Epithelial cell of esophagus (primary cell): Measurements from ENCODE around the gene JAM3.

Source experiments
- DNase-seq: peaks from one replicate; pipeline ENCODE4 v3.0.0; 2010; ENCODE audit warnings: low read depth
- H3K4me3 ChIP-seq: 2 replicates; pipeline ENCODE4 v1.5.1; 2011; ENCODE audit warnings: mild to moderate bottlenecking, low read length, control low read depth
- TF ChIP-seq, protein P1 (sequence below): IDR thresholded peaks from 2 replicates; pipeline ENCODE4 v1.5.1; 2011; ENCODE audit warnings: low read depth, mild to moderate bottlenecking, low read length, control low read depth, inconsistent platforms; ENCODE audit not compliant: insufficient read depth; ENCODE audit errors: missing control alignments

Gene JAM3

DNA sequence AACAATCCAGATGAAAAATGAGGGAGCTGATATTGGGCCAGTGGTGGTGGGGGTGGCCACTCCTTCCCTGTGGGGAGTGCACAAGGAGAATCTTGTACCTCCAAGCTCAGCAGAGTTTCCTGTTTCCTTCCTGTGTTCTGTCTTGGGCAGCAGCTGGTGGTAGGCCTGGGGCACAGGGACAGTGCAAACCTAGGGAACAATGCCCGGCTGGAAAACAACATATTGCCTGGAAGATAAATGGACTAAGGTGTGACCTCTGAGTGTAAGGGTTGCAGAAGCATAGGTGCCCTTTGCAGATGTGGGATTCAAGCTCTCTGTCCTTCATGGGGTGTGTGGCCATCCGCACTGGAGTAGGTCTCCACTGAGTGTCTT is 5.8 kb upstream of the JAM3 start:
- TF ChIP-seq, protein P1, sequence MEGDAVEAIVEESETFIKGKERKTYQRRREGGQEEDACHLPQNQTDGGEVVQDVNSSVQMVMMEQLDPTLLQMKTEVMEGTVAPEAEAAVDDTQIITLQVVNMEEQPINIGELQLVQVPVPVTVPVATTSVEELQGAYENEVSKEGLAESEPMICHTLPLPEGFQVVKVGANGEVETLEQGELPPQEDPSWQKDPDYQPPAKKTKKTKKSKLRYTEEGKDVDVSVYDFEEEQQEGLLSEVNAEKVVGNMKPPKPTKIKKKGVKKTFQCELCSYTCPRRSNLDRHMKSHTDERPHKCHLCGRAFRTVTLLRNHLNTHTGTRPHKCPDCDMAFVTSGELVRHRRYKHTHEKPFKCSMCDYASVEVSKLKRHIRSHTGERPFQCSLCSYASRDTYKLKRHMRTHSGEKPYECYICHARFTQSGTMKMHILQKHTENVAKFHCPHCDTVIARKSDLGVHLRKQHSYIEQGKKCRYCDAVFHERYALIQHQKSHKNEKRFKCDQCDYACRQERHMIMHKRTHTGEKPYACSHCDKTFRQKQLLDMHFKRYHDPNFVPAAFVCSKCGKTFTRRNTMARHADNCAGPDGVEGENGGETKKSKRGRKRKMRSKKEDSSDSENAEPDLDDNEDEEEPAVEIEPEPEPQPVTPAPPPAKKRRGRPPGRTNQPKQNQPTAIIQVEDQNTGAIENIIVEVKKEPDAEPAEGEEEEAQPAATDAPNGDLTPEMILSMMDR: no peak
- no peak overlapping the region for H3K4me3 ChIP-seq
- DNase-seq: no peak

DNA sequence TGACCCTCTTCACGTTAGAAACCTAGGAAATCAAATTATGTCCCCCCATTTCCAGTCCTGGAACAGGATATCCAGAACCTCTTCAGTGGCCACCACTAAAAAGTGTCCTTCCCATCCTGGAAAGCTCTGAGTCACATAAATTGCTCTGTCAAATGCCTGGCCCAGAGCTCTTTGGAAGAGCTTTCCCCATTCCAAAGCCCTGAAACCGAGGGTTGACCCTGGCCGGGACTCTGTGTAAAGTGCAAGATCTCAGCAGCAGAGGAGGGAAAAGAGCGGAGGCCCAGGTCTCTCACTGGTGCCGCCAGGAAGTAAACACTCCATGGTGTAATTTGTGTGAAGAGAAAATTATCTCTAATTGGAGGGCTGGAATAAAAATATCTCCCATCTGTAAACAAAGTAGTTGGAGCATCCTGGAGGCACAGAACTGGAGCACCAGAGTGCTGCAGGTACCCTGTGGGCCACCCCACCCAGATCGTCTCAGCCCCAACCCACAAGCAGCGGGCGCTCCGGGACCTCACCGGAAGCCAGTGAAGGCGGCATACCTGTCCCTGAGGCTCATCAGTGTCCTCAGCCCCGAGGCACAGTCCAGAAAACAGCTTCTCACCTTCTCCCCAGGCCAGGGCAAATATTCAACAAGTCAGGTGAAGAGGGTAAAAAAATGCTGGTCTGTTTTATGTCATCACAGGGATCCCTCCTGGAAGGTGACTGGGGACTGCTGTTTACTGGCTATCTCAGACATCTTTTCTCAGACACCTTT is 4.7 kb upstream of the JAM3 start:
- TF ChIP-seq, protein P1: no peak
- no peak for DNase-seq
- H3K4me3 ChIP-seq: no peak overlapping the region

DNA sequence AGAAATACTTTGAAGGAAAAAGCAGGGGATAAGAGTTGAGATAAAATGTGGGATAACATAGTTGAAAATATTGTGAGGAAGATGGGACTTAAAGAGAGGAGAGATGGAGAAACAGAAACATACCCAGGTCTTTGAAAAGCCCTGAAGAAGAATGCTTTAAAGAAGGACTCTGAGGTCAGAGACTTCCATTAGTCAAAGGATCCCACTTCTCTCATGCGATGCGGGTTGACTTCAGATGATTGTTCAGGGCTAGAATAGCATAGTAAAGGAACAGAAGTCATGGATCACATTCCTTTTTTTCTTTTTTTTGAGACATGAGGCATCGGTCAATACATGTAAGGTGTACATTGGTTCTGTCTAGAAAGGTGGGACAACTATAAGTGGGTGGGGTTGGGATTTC is 3.5 kb upstream of the JAM3 start:
- DNase-seq: no peak
- TF ChIP-seq, protein P1: no peak
- no peak overlapping the region for H3K4me3 ChIP-seq

DNA sequence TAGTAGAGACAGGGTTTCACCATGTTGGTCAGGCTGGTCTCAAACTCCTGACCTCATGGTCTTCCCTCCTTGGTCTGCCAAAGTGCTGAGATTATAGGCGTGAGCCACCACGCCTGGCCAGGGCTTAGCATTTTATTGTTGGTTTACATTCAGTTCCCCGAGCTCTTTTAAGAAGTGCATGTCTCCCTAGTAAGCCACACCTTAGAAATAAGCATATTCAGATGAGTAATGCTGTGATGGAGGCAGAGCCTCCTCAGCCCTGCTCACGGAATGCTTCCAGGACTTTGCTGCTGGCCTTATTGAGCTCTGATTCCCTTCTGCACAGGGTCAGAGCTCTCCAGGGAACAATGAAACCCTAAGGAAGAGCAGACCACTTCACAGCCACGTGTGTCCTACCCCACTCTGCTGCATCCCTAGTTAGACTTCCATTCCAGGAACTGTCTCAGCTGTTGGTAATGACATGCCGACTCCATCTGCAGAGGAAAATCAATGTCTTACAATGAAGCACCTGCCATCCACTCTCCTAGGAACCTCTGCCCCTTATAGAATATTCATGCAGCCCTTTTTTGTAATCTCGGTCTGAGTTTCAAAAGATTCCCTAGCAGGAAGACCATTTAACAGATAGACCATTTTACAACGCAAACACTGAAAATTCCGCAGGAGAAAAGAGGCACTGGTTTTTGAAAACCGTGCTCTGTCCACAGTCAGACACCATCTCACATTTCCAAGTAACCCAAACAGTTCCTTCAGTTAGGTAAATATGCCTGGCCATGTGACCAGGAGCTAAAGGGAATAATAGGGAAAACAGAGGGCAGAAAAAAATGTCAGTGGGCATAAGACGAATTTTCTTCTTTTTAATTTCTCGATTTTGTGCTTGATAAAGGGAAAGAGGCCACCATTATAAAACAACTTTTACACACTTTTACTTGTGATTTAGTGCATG is 1.7 kb upstream of the JAM3 start:
- peak; percentile 5 for DNase-seq
- TF ChIP-seq, protein P1: no peak
- no peak overlapping the region for H3K4me3 ChIP-seq

DNA sequence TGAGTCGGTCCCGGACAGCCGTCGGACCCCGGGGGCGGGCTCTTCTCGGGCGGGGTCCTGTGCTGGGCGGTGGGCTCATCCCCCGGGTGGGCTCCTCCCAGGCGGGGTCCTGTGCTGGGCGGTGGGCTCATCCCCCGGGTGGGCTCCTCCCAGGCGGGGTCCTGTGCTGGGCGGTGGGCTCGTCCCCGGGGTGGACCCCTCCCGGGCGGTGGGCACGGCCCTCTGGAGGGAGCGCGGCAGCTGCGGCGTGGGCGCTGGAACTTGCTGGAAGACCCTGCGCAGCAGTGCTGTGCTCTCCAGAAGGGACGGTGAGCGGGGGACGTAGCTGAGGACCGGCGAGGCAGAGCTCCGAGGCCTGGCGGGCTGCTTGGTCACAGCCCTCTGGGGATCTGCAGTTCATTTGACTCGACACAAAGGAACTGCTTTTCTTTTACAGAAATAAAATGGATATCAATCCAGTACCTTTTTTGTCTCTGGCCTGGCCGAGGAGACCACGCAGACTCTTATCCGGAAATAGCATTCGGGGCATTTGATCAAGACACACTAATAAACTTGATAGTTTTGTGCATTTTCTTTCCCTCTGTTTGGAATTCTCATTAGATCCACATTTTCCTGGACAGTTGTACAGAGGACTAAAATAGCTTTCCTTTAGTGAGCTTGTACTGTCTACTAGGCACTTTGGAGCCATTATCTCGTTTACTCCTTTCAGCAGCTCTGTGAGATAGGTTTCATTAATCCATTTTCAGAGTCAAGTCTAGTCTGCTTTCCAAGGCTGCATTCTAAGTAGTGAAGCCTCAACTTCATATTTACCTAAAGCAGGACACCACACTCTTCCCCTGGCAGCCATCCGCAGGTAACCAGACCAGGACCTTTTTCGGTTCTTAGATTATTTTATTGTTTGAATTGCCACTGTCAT is 812 bp downstream of the JAM3 start:
- DNase-seq: no peak
- TF ChIP-seq, protein P1: no peak
- H3K4me3 ChIP-seq: no peak overlapping the region

DNA sequence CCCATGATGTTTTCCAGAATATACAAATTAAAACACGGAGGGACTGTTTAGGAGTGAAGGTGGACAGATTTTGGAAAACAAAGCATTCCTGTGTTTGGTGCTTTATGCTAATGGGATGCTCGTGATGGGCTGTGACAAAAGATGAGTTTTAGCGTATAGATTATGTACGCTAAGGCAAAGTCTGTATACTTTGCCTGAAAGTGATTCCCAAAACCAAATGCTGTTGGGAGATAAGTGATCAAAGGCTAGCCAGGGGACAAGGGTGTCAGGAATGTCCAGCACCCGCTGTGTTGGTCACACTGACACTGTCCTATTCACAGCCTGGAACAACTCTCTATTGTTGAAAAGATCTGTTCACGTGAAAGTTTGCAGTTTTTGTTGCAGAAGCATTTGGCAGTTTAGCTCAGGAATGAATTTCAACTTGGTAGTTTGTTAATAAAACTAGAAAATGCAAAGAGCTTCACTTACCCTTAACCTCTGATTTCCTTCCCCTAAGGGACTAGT is 1.5 kb downstream of the JAM3 start:
- no peak overlapping the region for H3K4me3 ChIP-seq
- TF ChIP-seq, protein P1: no peak
- DNase-seq: no peak
